Endothelial cell of umbilical vein (primary cell): ENCODE measurements around the gene SSH2. TPM values are rescaled to one million over a fixed set of nuclear protein-coding genes. Genes with fewer than 3 reads are reported as not detected.

Experiments used
- BruUV-seq: library from RNA; stranded (reverse); fragments of 400-500 nt; replicated peaks from 2 replicates; lab custom pipeline; 2021; lab: Mats Ljungman, UMichigan
- CTCF ChIA-PET: fragments of 300-600, 350-600 bp; sonication (Branson Sonifier 250); formaldehyde crosslinking; loops from one replicate; lab custom pipeline; 2021; ENCODE audit warnings: antibody characterized with exemption, inconsistent platforms; lab: Charles Lee
- POLR2A ChIA-PET: fragments of 300-600, 350-600 bp; sonication (Branson Sonifier 250); formaldehyde crosslinking; loops from one replicate; lab custom pipeline; 2021; ENCODE audit warnings: antibody characterized with exemption, inconsistent platforms; lab: Charles Lee
- DNase-seq: peaks from one replicate; pipeline ENCODE4 v3.0.0-alpha.2; 2011; ENCODE audit warnings: low read depth, low spot score
- FAIRE-seq: peaks from 2 replicates; lab custom pipeline; 2011; peaks lifted over from hg19 to GRCh38; lab: Jason Lieb, UNC
- H2AFZ ChIP-seq: 2 replicates; pipeline ENCODE4 v1.6.0; 2012; ENCODE audit warnings: low read depth, low read length, control low read depth, inconsistent platforms
- H3K27ac ChIP-seq: 2 replicates; pipeline ENCODE4 v1.5.1; 2011; ENCODE audit warnings: low read depth, mild to moderate bottlenecking, control low read depth, low read length, moderate library complexity; ENCODE audit not compliant: insufficient read depth
- H3K27me3 ChIP-seq, 2 experiments: 2 replicates each; pipeline versions ENCODE4 v1.6.0 to v1.6.1; 2011; ENCODE audit warnings: low read length in 2 of 2, mixed read lengths in 1 of 2; ENCODE audit not compliant: control insufficient read depth in 2 of 2, insufficient read depth in 2 of 2
- H3K36me3 ChIP-seq, 2 experiments: 2 replicates in 1 of 2; 3 replicates in 1 of 2; pipeline ENCODE4 v1.5.1; 2011; ENCODE audit warnings: low read length in 2 of 2, mild to moderate bottlenecking in 1 of 2, moderate library complexity in 1 of 2; ENCODE audit not compliant: control insufficient read depth in 2 of 2, insufficient read depth in 2 of 2; ENCODE audit errors: extremely low read depth in 1 of 2
- H3K4me1 ChIP-seq: 3 replicates; pipeline ENCODE4 v1.5.1; 2011; ENCODE audit warnings: mild to moderate bottlenecking, low read length; ENCODE audit not compliant: control insufficient read depth, insufficient read depth; ENCODE audit errors: extremely low read depth
- H3K4me2 ChIP-seq: 2 replicates; pipeline ENCODE4 v1.6.1; 2011; ENCODE audit warnings: low read length, control low read depth, mixed read lengths; ENCODE audit not compliant: insufficient read depth
- H3K4me3 ChIP-seq, 3 experiments: fragments of 200-600 bp in 1 of 3; sonication (generic), shearing (Covaris generic) in 1 of 3; replicated peaks in 1 of 3; 2 replicates each; pipeline ENCODE4 v1.5.1; 2011 to 2016; ENCODE audit warnings: control low read depth in 3 of 3, low read length in 3 of 3, mild to moderate bottlenecking in 2 of 3, inconsistent platforms in 1 of 3, low read depth in 1 of 3, moderate library complexity in 1 of 3; ENCODE audit not compliant: insufficient read depth in 1 of 3
- H3K79me2 ChIP-seq: 2 replicates; pipeline ENCODE4 v1.6.0; 2012; ENCODE audit warnings: low read length, inconsistent platforms; ENCODE audit not compliant: control insufficient read depth, insufficient read depth
- H3K9ac ChIP-seq: replicated peaks from 2 replicates; pipeline ENCODE3; 2011; ENCODE audit warnings: low read length, control low read depth; ENCODE audit not compliant: insufficient read depth; ENCODE audit errors: extremely low read depth
- H3K9me1 ChIP-seq: replicated peaks from 3 replicates; pipeline ENCODE4 v1.6.0; 2011; ENCODE audit warnings: mild to moderate bottlenecking, low read length; ENCODE audit not compliant: control insufficient read depth, insufficient read depth; ENCODE audit errors: extremely low read depth
- H3K9me3 ChIP-seq: replicated peaks from 2 replicates; pipeline ENCODE4 v1.5.1; 2012; ENCODE audit warnings: low read length, inconsistent platforms; ENCODE audit not compliant: control insufficient read depth, insufficient read depth
- H4K20me1 ChIP-seq: replicated peaks from 2 replicates; pipeline ENCODE3; 2011; ENCODE audit warnings: mild to moderate bottlenecking, low read length; ENCODE audit not compliant: control insufficient read depth, insufficient read depth; ENCODE audit errors: extremely low read depth
- FOS ChIP-seq: IDR thresholded peaks from 2 replicates; pipeline ENCODE4 v1.6.1; 2011; ENCODE audit warnings: mild to moderate bottlenecking, low read length, moderate library complexity, borderline replicate concordance; ENCODE audit not compliant: insufficient read depth
- JUN ChIP-seq: IDR thresholded peaks from 2 replicates; pipeline ENCODE4 v1.6.1; 2011; ENCODE audit warnings: borderline replicate concordance, low read depth; ENCODE audit not compliant: insufficient read length, insufficient read depth
- MAX ChIP-seq: IDR thresholded peaks from 2 replicates; pipeline ENCODE4 v1.6.1; 2011; ENCODE audit not compliant: insufficient read depth, insufficient read length
- MYC ChIP-seq: IDR thresholded peaks from one replicate; pipeline ENCODE4 v1.6.1; 2011; ENCODE audit warnings: mild to moderate bottlenecking, low read depth, low read length
- POLR2A ChIP-seq: IDR thresholded peaks from 2 replicates; pipeline ENCODE4 v1.6.1; 2012; ENCODE audit warnings: low read depth, mild to moderate bottlenecking, control low read depth, low read length
- POLR2AphosphoS5 ChIP-seq: IDR thresholded peaks from 2 replicates; pipeline ENCODE4 v1.6.1; 2012; ENCODE audit warnings: low read depth, mild to moderate bottlenecking, control low read depth, low read length, moderate library complexity; ENCODE audit not compliant: insufficient read depth
- dilution Hi-C: fragments of 300-500 bp; cut with MboI; formaldehyde crosslinking; loops from one replicate; pipeline ENCODE4 v1.15.0; 2019; ENCODE audit warnings: low sequenced_read_pairs; ENCODE audit not compliant: extremely low pct_ligation_motif_present
- intact Hi-C: fragments of 100-400 bp; cut with micrococcal nuclease; formaldehyde crosslinking; loops from one replicate; pipeline ENCODE4 v1.10.0; 2022
- polyA plus RNA-seq, 4 experiments: library from polyadenylated mRNA; depleted of rRNA in 3 of 4; stranded (reverse) in 3 of 4; unstranded in 1 of 4; fragments of >200 nt; gene quantifications; 2 replicates each; pipeline versions ENCODE4 v1.2.1 to v1.2.3, GENCODE V29; 2011 to 2012; ENCODE audit warnings: missing spikeins in 1 of 4
- total RNA-seq: library from RNA; stranded (reverse); gene quantifications from 2 replicates; pipeline ENCODE4 v1.2.3, GENCODE V29; 2021
- TF ChIP-seq, protein P1 (sequence below), 2 donors: IDR thresholded peaks; 1 replicate in 1 of 2; 2 replicates in 1 of 2; pipeline ENCODE4 v1.5.1; 2011; ENCODE audit warnings: low read length in 2 of 2, mild to moderate bottlenecking in 2 of 2, moderate library complexity in 2 of 2, control low read depth in 1 of 2, inconsistent platforms in 1 of 2, low read depth in 1 of 2; ENCODE audit not compliant: insufficient read depth in 1 of 2; ENCODE audit errors: extremely low read depth in 1 of 2

The SSH2 gene
- total and polyA plus RNA-seq, 2 donors (not counting 3 experiments of a cell fraction or from before 2014, with no cell fraction given), result 24.6 to 60.9 TPM

- H3K27ac ChIP-seq, result no peak overlapping the region
- H3K27me3 ChIP-seq, result no peaks in the 10 kb centered on the region
- H3K9ac ChIP-seq, result no peak overlapping the region
- DNase-seq (no peak), FAIRE-seq (no peak)
- H3K4me1 ChIP-seq, result peaks cover 28% of the 10 kb centered on the region
- H3K4me3 ChIP-seq, result no peak overlapping the region
- CTCF ChIA-PET, result interaction anchor here (0.6 to 2.4 kb wide), 7 partner anchors 11 to 107 kb away, joined by 3 to 9 read pairs (median 4); no protein-coding TSS in a partner anchor
- no peak overlapping the region for H3K4me2 ChIP-seq
- no peaks in the 10 kb centered on the region for H3K9me3 ChIP-seq
- POLR2A ChIA-PET, result no interaction called here
- no peak overlapping the region for H2AFZ ChIP-seq
- H3K36me3 ChIP-seq, result no peaks in the 10 kb centered on the region
- intact Hi-C loops, result no loop called here
- TF ChIP-seq JUN (no peak), POLR2AphosphoS5 (no peak), MAX (no peak), FOS (no peak), MYC (no peak), POLR2A (no peak)
- TF ChIP-seq, protein P1, sequence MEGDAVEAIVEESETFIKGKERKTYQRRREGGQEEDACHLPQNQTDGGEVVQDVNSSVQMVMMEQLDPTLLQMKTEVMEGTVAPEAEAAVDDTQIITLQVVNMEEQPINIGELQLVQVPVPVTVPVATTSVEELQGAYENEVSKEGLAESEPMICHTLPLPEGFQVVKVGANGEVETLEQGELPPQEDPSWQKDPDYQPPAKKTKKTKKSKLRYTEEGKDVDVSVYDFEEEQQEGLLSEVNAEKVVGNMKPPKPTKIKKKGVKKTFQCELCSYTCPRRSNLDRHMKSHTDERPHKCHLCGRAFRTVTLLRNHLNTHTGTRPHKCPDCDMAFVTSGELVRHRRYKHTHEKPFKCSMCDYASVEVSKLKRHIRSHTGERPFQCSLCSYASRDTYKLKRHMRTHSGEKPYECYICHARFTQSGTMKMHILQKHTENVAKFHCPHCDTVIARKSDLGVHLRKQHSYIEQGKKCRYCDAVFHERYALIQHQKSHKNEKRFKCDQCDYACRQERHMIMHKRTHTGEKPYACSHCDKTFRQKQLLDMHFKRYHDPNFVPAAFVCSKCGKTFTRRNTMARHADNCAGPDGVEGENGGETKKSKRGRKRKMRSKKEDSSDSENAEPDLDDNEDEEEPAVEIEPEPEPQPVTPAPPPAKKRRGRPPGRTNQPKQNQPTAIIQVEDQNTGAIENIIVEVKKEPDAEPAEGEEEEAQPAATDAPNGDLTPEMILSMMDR (IDR thresholded peaks at IDR 0.05; ENCODE audit: extremely low read depth in 1 of 2, insufficient read depth in 1 of 2, low read depth in 1 of 2, low read length in 2 of 2), result no peak
- H4K20me1 ChIP-seq, result no peaks in the 10 kb centered on the region
- dilution Hi-C loops, result no loop called here
- H3K79me2 ChIP-seq, result peaks cover 14% of the 10 kb centered on the region
- peaks cover 2% of the 10 kb centered on the region for H3K9me1 ChIP-seq
- BruUV-seq, result no TSS peak
These were observed 183.4 kb downstream of the SSH2 start for GRCh38 chr17:29746669-29747068.
